HG02798 (cell line): ENCODE data around the gene PIK3CG.
"Not testable (repeated sequence)": the region's sequence is repeated elsewhere in the genome, so short reads cannot be mapped to it uniquely, and the experiment has no call there.

Experiments
- ATAC-seq: cut with Tn5 transposase; IDR thresholded peaks from one replicate; pipeline ENCODE4 v1.9.1; 2021; ENCODE audit warnings: mild to moderate bottlenecking; ENCODE audit not compliant: unreplicated experiment, poor library complexity

Gene PIK3CG

GRCh38 chr7:106865130-106866041 is at the start of gene PIK3CG:
Gene PIK3CG (plus strand): TSS chr7:106865282. CDS start chr7:106867562, 2,280 bp downstream.
- ATAC-seq: peak; percentile 66

GRCh38 chr7:106817098-106817497 is 48.0 kb upstream of the PIK3CG start:
- ATAC-seq: no peak

GRCh38 chr7:106818736-106819135 is 46.3 kb upstream of the PIK3CG start:
- ATAC-seq: no peak

GRCh38 chr7:106819546-106819945 is 45.5 kb upstream of the PIK3CG start:
- no peak for ATAC-seq

GRCh38 chr7:106820321-106821217 is 44.5 kb upstream of the PIK3CG start:
- ATAC-seq: no peak

GRCh38 chr7:106823631-106824030 is 41.5 kb upstream of the PIK3CG start:
- ATAC-seq: no peak

GRCh38 chr7:106824458-106824857 is 40.6 kb upstream of the PIK3CG start:
- ATAC-seq: no peak

GRCh38 chr7:106827626-106828025 is 37.5 kb upstream of the PIK3CG start:
- ATAC-seq: no peak

GRCh38 chr7:106829496-106829895 is 35.6 kb upstream of the PIK3CG start:
- ATAC-seq: no peak

- not testable (repeated sequence) for ATAC-seq
Measured at GRCh38 chr7:106830896-106831295, 34.2 kb upstream of the PIK3CG start.

GRCh38 chr7:106836816-106837215 is 28.3 kb upstream of the PIK3CG start:
- no peak for ATAC-seq

- ATAC-seq: no peak
Measured at GRCh38 chr7:106839511-106839910, 25.6 kb upstream of the PIK3CG start.

GRCh38 chr7:106840342-106840741 is 24.7 kb upstream of the PIK3CG start:
- no peak for ATAC-seq

- ATAC-seq: no peak
Measured at GRCh38 chr7:106841896-106842390, 23.1 kb upstream of the PIK3CG start.

- no peak for ATAC-seq
Measured at GRCh38 chr7:106844279-106844997, 20.6 kb upstream of the PIK3CG start.

GRCh38 chr7:106848049-106848448 is 17.0 kb upstream of the PIK3CG start:
- ATAC-seq: no peak

GRCh38 chr7:106848851-106849442 is 16.1 kb upstream of the PIK3CG start:
- no peak for ATAC-seq

GRCh38 chr7:106851632-106852031 is 13.4 kb upstream of the PIK3CG start:
- ATAC-seq: not testable (repeated sequence)

GRCh38 chr7:106853250-106853908 is 11.7 kb upstream of the PIK3CG start:
- ATAC-seq: no peak
